ENCODE data around the gene ID2. TPM values are rescaled to one million over a fixed set of nuclear protein-coding genes. Genes with fewer than 3 reads are reported as not detected.

ID2 gene
- total and polyA plus RNA-seq, 2 of the 13 experiments (the other 11 are each of a cell fraction or from before 2014, with no cell fraction given): 214 to 719 TPM

- H3K27ac ChIP-seq (ENCODE audit: extremely low read length, insufficient read depth, low read length): peak overlapping the region; percentile 55
- TF ChIP-seq FOXK2 (IDR thresholded peaks at IDR 0.05) (no peak), ZNF607 (CRISPR knock-in tag; IDR thresholded peaks at IDR 0.05; ENCODE audit: borderline replicate concordance) (no peak), PAF1 (CRISPR knock-in tag; IDR thresholded peaks at IDR 0.05) (no peak), CSRNP2 (CRISPR knock-in tag; conservative IDR thresholded peaks at IDR 0.05; ENCODE audit: low read depth) (no peak), HOXD1 (CRISPR knock-in tag; IDR thresholded peaks at IDR 0.05) (no peak), ZBTB38 (CRISPR knock-in tag; IDR thresholded peaks at IDR 0.05) (0 out of 2 replicates have a peak, but pooled peaks have one; percentile 38), PBX2 (CRISPR knock-in tag; IDR thresholded peaks at IDR 0.05) (no peak), ZNF576 (CRISPR knock-in tag; IDR thresholded peaks at IDR 0.05) (0 out of 2 replicates have a peak, but pooled peaks have one; percentile 18), GABPB1 (CRISPR knock-in tag; IDR thresholded peaks at IDR 0.05) (0 out of 2 replicates have a peak, but pooled peaks have one; percentile 8), PRDM10 (CRISPR knock-in tag; IDR thresholded peaks at IDR 0.05; ENCODE audit: low read depth) (no peak), SP4 (CRISPR knock-in tag; IDR thresholded peaks at IDR 0.05) (peak; percentile 28; the same call in 1 of the 2 replicates), ZNF292 (CRISPR knock-in tag; IDR thresholded peaks at IDR 0.05; ENCODE audit: borderline replicate concordance, low read depth) (0 out of 2 replicates have a peak, but pooled peaks have one; percentile 10), ZSCAN25 (CRISPR knock-in tag; IDR thresholded peaks at IDR 0.05) (no peak)
- no peaks in the 10 kb centered on the region for H4K20me1 ChIP-seq (ENCODE audit: insufficient read depth, low read length)
- no peaks in the 10 kb centered on the region for H3K9me3 ChIP-seq (ENCODE audit: low read length)
- ChIA-PET POLR2A (interaction anchor here (0.8 to 10.2 kb wide), 11 partner anchors 8 to 107 kb away, joined by 3 to 188 read pairs (median 4); partner anchors contain the start of gene ID2), CTCF (ENCODE audit: low intra/inter-chr PET ratio, low total read pairs) (no interaction called here)
- no peak overlapping the region for H2AFZ ChIP-seq (ENCODE audit: low read length)
- BruUV-seq (replicated peaks): no TSS peak
- ATAC-seq (no peak), DNase-seq (ENCODE audit: low spot score) (no peak), FAIRE-seq (no peak)
- H3K4me2 ChIP-seq (ENCODE audit: low read depth, low read length): 0 out of 2 replicates have a peak overlapping the region, but pooled peaks have one; percentile 72
- intact Hi-C loops (cut with micrococcal nuclease; ENCODE audit: unreplicated experiment) (loop anchor here (1.0 kb wide), 1 partner anchor 49 kb away; no protein-coding TSS in a partner anchor), in situ Hi-C loops (cut with HindIII; ENCODE audit: extremely low pct_ligation_motif_present, low pct_unique_long_range_greater_than_20kb) (no loop called here)
- H3K4me3 ChIP-seq (replicated peaks in 1 of 3; ENCODE audit: insufficient read depth in 1 of 3, low read depth in 2 of 3, low read length in 3 of 3): no peak overlapping the region
- H3K79me2 ChIP-seq (ENCODE audit: insufficient read depth, low read length): peaks cover 4% of the 10 kb centered on the region
- H3K36me3 ChIP-seq (replicated peaks in 1 of 2; ENCODE audit: control insufficient read depth in 1 of 2, insufficient read depth in 2 of 2, low read length in 2 of 2): no peaks in the 10 kb centered on the region
- 86% methylated on average over 11 of the region's 11 CpGs for WGBS (ENCODE audit: low lambda C conversion rate)
- H3K4me1 ChIP-seq (ENCODE audit: insufficient read depth, low read length): peaks cover 98% of the 10 kb centered on the region
- H3K9ac ChIP-seq (ENCODE audit: insufficient read depth, low read depth, low read length): peak overlapping the region; percentile 25; the same call in 1 of the 2 replicates
- no peaks in the 10 kb centered on the region for H3K27me3 ChIP-seq (ENCODE audit: control insufficient read depth in 1 of 2, insufficient read depth in 2 of 2, low read length in 2 of 2)
These were observed 49.1 kb upstream of the ID2 start for GRCh38 chr2:8632755-8633154.

Data from HepG2 (cell line).